ENCODE results near the gene ABAT.

DNA sequence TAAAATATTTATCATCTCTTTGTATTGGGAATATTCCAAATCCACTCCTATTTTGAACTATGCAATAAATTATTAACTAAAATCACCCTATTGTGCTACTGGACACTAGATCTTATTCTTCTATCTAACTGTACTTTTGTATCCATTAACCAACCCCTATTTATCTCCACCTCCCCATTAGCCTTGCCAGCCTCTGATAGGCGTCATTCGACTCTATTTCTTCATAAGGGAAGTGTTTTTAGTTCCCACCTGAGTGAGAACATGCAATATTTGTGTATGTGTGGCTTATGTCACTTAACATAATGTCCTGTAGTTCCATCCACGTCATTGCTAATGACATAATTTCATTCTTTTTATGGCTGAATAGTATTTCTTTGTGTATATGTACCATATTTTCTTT, 99.1 kb downstream of the ABAT start:
- TF ChIP-seq CTCF (IDR thresholded peaks at IDR 0.05; ENCODE audit: low read length) (no peak), EZH2 (optimal IDR thresholded peaks at IDR 0.05; ENCODE audit: low read depth, low read length) (no peak)
